Stimulated activated CD8-positive, alpha-beta memory T cell treated with anti-CD3 and anti-CD28 coated beads, Interleukin-7, amount 100 ng/mL, for 4 hours (primary cell): ENCODE measurements around the gene AADACL3.

ENCODE experiments used
- DNase-seq, 2 donors: peaks; one replicate each; pipeline ENCODE4 v3.0.0-alpha.2; 2020; ENCODE audit warnings: low read depth in 2 of 2

AADACL3 gene

DNA sequence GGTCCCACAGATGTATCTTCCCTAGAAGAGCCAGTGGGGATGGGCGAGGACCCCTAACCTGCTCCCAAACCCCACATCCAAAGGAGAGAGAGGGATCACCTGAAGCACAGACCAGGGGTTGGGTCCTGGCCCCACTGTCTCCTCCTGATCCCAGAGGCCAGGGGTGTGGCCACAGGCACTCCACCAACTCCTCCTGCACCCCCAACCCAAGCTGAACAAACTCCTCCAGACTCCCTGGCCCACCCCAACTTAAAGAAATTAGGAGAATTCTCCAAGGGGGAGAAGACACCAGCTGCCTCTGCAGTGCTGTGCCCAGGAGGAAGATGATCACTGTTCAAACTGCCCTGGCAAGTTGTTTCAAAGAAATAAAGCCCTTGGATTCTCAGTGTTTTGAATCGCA, 53.1 kb downstream of the AADACL3 start:
- DNase-seq, result no peak

DNA sequence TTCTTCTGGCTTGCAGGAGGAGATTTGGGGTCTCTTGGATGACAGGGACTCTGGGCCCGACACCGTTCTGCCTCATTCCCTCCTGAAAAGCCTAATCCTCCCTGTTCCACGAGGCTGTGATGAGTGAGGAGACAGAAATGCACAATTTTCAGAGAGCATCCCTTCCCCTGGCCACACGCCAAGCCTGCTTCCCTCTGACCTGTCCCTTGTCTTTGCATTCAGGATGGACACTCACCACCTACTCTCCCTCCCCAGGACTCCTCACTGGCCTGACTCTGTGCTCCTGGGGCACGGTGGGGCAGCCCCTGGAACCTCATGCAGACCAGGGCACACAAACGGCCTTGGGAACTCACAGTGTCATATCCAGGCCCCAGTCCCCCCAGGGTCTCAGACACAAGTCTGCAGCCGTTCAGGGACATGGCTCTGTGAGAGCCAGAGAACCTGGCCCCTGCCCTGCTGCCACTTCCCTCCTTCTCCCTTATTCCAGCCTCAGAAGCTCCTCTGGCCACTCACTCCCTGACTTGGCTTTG, 54.1 kb downstream of the AADACL3 start:
- DNase-seq, result no peak

DNA sequence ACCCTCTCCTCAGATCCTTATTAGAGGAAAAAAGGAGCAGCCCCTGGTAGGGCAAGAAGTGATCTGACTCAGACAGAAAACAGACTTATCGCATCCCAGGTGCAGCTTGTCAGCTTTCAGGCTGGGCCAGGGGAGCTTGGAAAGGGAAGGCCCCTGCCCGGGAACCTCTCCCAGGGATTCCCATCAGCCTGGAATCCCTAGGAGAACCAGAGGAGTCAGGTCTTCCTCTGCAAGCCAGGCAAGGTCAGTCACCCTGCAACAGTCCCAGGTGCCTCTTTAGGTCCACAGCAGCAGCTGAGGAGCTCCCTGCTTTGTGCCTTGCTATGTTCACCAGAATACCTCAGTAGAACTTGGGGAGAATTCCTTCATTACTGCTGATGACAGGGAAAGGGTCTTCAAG, 54.7 kb downstream of the AADACL3 start:
- DNase-seq, result no peak

DNA sequence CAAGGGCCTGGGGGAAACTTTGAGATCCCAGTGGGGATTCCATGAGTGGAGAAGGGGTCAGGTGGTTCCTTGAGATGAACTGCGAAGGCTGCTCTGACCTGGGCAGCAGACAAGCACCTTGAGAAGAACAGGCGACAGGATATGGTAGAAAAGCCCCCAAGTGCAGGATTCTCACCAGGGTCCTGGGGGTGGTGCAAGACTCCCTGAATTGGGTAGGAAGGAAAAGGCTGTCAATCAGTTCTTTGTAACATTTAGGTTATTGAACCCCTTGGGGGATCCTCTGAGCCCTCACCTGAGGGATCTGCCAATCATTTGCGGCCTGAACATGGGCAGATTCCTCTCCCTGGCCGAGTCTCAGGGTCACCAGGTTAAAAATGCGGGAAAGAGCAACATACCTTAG, 55.3 kb downstream of the AADACL3 start:
- no peak for DNase-seq

DNA sequence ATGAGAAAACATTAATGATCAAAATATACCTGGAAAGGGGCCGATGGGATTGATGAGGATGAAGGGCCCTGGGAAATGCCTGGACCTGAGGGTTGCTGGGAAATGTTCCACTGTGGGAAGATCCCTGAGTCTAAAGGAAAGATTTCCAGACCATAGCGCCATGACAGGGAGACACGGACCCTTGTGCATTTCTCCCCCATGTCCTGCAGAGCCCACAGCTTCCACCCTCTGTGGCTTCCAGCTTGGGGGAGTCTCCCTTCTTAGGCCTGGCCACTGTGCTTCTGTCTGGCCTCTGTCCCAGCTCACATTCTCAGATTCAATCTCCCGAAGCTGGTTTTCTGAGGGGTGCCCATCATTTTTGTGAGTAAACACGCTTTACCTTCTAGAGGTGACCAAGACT, 56.6 kb downstream of the AADACL3 start:
- DNase-seq, result no peak

DNA sequence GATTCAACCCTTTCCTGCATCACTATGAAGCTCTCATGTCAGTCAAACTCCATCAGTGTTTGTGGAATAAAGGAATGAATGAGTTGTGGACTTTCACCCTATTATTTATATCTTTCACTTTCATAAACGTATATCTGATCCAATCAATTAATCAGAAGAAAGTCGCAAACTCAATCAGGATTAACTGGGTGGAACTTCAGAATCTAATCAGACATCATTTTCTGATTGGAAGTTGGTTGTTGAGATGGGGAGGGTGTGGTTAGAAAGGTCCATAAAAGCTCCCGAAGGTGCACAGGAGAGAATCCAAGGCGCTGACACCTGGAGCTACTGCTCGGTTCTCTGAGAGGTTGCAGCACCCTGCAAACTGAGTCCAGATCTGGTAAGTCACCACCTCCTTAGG, 57.5 kb downstream of the AADACL3 start, which contains the start of gene PRAMEF12:
TSS of gene PRAMEF12 (plus strand) at position 301 of the 400 bp plus-strand sequence. CDS start 1,130 bp downstream, outside the sequence.
- no peak for DNase-seq

DNA sequence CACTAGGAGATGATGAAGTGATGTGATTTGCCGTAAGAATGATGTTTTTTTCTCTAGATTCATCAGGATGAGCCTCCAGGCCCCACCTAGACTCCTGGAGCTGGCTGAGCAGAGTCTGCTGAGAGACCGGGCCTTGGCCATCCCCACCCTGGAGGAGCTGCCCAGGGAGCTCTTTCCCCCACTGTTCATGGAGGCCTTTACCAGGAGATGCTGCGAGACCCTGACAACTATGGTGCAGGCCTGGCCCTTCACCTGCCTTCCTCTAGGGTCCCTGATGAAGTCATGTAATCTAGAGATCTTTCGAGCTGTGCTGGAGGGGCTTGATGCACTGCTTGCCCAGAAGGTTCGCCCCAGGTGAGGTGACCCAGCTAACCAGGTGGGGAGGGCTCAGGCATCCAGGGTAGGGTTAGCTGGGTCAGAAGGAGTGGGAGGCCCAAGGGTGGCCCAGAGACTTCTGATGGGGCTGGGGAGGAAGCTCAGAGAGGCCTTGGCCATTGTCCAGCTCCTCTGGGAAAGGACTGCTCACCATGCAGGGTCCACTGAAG, 59.0 kb downstream of the AADACL3 start:
- DNase-seq, result no peak

DNA sequence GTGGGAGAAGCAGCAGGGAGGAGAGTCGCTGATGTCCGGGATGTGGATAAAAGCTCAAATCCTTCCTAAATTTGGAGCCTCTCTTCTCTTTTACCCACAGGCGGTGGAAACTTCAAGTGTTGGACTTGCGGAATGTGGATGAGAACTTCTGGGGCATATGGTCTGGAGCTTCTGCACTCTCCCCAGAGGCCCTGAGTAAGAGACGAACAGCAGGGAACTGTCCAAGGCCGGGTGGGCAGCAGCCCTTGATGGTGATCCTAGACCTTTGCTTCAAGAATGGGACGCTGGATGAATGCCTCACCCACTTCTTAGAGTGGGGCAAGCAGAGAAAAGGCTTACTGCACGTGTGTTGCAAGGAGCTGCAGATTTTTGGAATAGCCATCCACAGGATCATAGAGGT, 59.5 kb downstream of the AADACL3 start:
- no peak for DNase-seq

DNA sequence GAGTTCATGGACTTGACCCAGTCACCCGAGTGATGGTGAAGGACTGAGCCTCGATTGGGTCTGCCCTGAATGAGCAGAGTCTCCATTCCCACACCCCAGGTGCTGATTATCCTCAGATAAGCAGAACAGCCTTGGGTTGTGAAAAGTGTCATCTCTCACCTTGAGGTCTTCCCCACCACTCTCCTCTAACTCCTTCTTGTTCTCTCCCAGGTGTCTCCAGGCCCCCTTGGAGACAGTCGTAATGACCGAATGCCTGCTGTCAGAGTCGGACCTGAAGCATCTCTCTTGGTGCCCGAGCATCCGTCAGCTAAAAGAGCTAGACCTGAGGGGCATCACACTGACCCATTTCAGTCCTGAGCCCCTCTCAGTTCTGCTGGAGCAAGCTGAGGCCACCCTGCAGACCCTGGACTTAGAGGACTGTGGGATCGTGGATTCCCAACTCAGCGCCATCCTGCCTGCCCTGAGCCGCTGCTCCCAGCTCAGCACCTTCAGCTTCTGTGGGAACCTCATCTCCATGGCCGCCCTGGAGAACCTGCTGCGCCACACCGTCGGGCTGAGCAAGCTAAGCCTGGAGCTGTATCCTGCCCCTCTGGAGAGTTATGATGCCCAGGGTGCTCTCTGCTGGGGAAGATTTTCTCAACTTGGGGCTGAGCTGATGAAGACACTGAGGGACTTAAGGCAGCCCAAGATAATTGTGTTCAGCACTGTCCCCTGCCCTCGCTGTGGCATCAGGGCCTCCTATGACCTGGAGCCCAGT, 61.1 kb downstream of the AADACL3 start:
- DNase-seq, result no peak
